ENCODE measurements around the gene UBXN10.

The UBXN10 gene

DNA sequence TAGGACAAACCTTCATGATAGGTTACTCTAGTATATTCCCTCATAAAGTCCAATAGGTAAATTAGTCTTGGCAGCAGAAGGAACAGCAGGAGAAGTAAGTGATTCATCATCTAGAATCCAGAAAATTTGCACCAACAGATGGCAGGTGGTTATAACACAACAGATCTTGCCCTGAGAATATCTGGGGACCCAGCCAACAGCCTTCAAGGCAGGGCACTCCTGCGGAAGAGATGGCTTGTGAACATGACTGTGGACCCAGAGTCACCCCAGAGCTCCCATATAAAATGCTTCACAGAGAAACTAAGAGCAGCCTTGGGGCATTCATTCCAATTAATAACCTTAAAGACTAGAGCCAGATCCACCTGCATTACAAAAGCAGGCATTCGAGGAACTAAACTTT, 8.3 kb downstream of the UBXN10 start:
- no peak overlapping the region for H3K4me3 ChIP-seq (ENCODE audit: control insufficient read depth, low read depth, low read length)
- DNase-seq (ENCODE audit: low read depth): no peak
- TF ChIP-seq, protein P1, sequence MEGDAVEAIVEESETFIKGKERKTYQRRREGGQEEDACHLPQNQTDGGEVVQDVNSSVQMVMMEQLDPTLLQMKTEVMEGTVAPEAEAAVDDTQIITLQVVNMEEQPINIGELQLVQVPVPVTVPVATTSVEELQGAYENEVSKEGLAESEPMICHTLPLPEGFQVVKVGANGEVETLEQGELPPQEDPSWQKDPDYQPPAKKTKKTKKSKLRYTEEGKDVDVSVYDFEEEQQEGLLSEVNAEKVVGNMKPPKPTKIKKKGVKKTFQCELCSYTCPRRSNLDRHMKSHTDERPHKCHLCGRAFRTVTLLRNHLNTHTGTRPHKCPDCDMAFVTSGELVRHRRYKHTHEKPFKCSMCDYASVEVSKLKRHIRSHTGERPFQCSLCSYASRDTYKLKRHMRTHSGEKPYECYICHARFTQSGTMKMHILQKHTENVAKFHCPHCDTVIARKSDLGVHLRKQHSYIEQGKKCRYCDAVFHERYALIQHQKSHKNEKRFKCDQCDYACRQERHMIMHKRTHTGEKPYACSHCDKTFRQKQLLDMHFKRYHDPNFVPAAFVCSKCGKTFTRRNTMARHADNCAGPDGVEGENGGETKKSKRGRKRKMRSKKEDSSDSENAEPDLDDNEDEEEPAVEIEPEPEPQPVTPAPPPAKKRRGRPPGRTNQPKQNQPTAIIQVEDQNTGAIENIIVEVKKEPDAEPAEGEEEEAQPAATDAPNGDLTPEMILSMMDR (conservative IDR thresholded peaks at IDR 0.05; ENCODE audit: control insufficient read depth, insufficient read depth, low read depth, low read length): no peak

DNA sequence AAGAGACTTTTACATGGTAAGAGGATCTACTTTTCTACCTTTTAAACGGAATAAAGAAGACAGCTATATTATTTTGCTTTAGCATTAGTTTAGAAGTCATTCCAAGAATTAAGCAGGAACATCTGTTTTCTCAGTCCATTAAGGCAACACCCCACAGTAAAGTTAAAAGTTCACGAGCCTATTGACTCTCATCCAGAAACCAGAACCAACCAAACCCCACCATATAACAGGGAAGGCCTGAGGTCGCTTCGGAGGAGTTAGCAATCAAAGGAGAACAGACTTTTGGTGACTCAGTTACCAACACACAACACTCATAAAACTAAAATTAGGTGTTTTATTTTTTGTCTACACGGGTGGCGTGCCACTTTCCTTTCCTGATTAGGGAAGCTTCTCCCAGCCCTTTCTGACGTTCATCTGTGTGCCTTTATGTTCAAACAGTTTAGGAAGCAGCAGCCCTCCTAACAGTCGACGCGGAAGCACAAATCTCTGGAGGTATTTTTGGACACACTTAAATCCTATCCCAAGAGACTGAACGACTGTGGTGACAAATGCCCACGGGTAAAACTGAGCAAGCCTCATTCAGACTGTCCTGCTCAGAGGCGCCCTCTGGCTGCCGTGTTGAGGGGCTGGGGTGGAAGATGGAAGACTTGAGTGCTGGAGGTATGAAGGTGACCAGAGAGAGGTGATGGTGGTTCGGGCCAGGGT, 9.0 kb downstream of the UBXN10 start:
- TF ChIP-seq, protein P1 (conservative IDR thresholded peaks at IDR 0.05; ENCODE audit: control insufficient read depth, insufficient read depth, low read depth, low read length): peak; percentile 91
- DNase-seq (ENCODE audit: low read depth): peak; percentile 54
- no peak overlapping the region for H3K4me3 ChIP-seq (ENCODE audit: control insufficient read depth, low read depth, low read length)

DNA sequence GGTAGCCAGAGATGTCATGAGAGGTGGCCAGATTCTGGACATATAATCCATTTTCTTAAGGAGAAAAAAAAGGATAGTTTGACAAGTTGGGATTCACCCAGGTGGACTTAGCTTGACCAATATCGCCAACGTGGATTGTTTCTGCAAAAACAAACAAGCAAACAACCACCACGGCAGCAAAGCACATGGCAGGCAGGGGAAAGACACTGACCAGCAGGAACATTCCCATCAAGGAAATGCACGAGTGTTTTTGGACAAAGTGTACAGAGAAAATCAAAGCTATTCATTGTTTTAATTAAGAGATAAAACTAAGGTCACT, 9.5 kb downstream of the UBXN10 start:
- TF ChIP-seq, protein P1 (conservative IDR thresholded peaks at IDR 0.05; ENCODE audit: control insufficient read depth, insufficient read depth, low read depth, low read length): no peak
- DNase-seq (ENCODE audit: low read depth): no peak
- no peak overlapping the region for H3K4me3 ChIP-seq (ENCODE audit: control insufficient read depth, low read depth, low read length)

DNA sequence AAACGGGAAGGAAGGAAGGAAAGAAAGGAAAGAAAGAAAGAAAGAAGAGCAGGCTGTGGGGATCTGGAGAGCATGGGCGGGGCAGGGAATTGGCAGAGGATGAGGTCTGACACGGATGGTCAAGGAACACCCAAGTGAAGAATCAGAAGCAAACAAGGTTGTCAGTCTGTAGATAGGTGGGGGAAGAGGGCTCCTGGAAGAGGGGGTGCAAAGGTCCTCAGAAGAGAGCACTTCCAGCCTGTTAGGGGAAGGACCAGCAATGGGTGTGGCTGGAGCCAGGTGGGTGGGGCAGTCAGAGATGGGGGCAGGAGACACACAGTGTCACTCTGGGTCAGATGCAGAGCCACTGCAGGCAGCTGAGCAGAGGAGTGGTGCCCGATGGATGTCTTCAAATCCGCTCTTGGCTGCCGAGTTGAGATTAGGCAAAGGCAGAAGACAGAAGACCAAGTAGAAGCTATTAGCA, 11.5 kb downstream of the UBXN10 start:
- no peak for DNase-seq (ENCODE audit: low read depth)
- no peak overlapping the region for H3K4me3 ChIP-seq (ENCODE audit: control insufficient read depth, low read depth, low read length)
- TF ChIP-seq, protein P1 (conservative IDR thresholded peaks at IDR 0.05; ENCODE audit: control insufficient read depth, insufficient read depth, low read depth, low read length): no peak

DNA sequence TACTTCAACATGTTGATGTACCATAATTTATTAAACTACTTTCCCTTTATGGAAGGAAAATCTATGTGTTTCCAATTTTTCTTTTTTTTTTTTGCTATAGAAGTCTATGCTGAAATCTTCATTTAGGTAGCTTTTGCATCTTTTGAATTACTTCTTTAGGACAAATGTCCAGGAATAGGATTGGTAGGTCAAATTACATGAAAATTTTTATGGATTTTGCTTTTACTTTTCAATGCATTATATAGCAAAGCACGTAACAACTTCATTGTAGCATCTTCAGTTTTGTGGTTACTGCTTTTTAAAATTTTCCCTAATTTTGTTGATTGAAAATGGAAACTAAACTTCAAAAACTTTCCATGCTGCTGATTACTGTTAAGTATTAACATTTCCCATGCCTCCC, 12.4 kb downstream of the UBXN10 start:
- H3K4me3 ChIP-seq (ENCODE audit: control insufficient read depth, low read depth, low read length): no peak overlapping the region
- no peak for DNase-seq (ENCODE audit: low read depth)
- TF ChIP-seq, protein P1 (conservative IDR thresholded peaks at IDR 0.05; ENCODE audit: control insufficient read depth, insufficient read depth, low read depth, low read length): no peak

DNA sequence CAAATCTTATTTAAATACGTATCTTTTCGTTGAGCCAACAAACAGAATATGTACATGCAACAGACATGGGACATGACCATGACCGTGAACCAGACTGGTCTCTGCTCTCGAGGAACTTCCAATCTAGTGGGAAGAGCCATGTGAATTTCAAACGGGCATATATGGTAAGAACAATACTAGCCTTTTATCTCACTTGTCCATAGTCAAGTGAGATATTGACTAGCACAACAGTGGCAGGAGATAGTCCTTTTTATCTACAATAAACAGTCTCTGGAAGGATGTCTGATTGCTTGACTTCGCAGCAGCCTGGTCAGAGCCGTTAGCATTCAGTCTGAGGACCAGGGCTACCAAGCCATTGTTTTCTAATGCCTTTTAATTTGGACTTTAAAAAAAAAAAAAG, 13.0 kb downstream of the UBXN10 start:
- TF ChIP-seq, protein P1 (conservative IDR thresholded peaks at IDR 0.05; ENCODE audit: control insufficient read depth, insufficient read depth, low read depth, low read length): no peak
- no peak for DNase-seq (ENCODE audit: low read depth)
- no peak overlapping the region for H3K4me3 ChIP-seq (ENCODE audit: control insufficient read depth, low read depth, low read length)

DNA sequence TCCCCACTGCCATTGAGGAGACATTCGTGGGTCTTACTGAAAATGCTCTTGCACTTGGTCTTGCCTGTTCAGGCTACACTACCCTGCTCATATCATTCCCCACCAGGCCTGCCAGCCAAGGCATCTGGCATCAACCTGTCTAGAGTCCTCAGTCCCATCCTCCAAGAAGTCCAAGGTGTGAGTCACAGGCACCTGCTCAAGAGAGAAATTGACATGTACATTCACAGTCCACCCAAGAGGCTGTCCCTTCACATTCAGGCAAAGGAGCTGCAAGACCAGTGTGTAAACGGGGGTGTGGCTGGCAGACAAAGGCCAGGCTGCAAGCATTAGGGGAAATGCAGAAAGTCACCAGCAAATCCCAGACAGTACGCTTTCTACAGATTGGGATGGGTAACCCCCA, 13.5 kb downstream of the UBXN10 start:
- TF ChIP-seq, protein P1 (conservative IDR thresholded peaks at IDR 0.05; ENCODE audit: control insufficient read depth, insufficient read depth, low read depth, low read length): no peak
- H3K4me3 ChIP-seq (ENCODE audit: control insufficient read depth, low read depth, low read length): no peak overlapping the region
- no peak for DNase-seq (ENCODE audit: low read depth)
